Measurements from ENCODE around the gene PTH1R. TPM values are rescaled to one million over a fixed set of nuclear protein-coding genes. Genes with fewer than 3 reads are reported as not detected.

The PTH1R gene
- total RNA-seq, 2 donors from 2014 or later, result 0.69 to 0.86 TPM

DNA sequence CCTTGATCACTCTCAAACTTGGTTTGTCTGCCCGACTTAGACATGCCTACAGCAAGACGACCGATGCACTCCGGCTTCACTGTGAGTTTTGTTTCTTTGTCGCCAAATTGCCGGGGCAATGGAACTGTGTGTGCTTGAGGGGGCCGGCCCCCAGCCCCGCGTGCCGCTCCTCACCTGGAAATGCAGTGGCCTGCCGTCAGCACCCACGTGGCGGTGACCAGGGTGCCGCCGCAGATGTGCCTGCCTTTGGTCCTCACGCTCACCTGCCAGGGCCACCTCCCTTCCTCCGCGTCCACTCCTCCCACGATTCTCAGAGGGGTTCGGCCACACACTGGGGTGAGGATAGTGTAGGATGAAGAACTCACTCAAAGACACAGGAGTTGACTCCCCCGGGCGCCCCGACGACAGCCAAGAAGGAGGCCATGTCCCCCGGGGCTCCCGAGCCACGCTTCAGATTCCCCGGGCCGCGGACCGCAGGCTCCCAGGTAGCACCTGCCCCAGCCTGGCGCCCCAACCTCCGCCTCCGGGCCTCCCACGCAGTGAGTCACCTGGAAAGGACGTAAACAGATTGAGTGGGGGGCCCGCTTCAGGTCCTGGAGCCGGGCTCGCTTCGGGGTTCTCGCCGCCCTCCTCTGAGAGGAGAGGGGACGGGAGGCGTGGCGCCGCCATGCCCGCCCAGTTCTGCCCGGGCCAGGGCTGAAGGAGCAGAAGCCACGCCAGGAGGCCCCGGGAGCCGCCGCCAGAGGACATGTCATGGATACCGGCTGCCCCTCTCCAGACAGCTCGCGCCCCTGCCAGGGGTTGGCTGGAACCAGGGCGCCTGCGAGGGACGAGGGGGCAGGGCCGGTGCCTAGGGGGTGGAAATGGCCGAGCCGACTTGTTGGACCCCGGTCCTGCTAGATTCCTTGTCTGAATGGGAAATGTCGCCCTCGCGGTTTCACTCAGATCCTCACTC is 43.9 kb upstream of the PTH1R start:
- Histone ChIP-seq H3K27me3 (no peaks in the 10 kb centered on the region), H3K27ac (no peak overlapping the region), H3K4me1 (no peaks in the 10 kb centered on the region), H3K36me3 (no peaks in the 10 kb centered on the region), H3K9me3 (no peaks in the 10 kb centered on the region), H3K4me3 (no peak overlapping the region), H3K9ac (ENCODE audit: low read depth in 2 of 2, low read length in 2 of 2) (no peak overlapping the region)
- TF ChIP-seq, protein P1, sequence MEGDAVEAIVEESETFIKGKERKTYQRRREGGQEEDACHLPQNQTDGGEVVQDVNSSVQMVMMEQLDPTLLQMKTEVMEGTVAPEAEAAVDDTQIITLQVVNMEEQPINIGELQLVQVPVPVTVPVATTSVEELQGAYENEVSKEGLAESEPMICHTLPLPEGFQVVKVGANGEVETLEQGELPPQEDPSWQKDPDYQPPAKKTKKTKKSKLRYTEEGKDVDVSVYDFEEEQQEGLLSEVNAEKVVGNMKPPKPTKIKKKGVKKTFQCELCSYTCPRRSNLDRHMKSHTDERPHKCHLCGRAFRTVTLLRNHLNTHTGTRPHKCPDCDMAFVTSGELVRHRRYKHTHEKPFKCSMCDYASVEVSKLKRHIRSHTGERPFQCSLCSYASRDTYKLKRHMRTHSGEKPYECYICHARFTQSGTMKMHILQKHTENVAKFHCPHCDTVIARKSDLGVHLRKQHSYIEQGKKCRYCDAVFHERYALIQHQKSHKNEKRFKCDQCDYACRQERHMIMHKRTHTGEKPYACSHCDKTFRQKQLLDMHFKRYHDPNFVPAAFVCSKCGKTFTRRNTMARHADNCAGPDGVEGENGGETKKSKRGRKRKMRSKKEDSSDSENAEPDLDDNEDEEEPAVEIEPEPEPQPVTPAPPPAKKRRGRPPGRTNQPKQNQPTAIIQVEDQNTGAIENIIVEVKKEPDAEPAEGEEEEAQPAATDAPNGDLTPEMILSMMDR (IDR thresholded peaks at IDR 0.05), result no peak
- intact Hi-C loops (cut with DNase I), result no loop called here
- DNase-seq, result no peak

DNA sequence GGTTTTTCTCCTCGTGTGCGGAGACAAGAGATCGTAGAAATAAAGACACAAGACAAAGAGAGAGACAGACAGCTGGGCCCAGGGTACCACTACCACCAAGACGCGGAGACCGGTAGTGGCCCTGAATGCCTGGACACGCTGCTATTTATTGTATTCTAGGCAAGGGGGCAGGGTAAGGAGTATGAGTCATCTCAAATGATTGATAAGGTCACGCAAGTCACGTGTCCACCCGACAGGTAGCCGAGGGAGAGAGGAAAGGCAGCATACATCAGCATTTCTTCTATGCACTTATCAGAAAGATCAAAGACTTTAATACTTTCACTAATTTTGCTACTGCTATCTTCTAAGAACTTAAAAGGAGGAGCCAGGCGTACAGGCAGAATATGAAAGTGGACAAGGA is 42.5 kb upstream of the PTH1R start:
- Histone ChIP-seq H3K9me3 (no peaks in the 10 kb centered on the region), H3K36me3 (no peaks in the 10 kb centered on the region), H3K4me3 (no peak overlapping the region), H3K9ac (ENCODE audit: low read depth in 2 of 2, low read length in 2 of 2) (no peak overlapping the region), H3K27ac (no peak overlapping the region), H3K27me3 (no peaks in the 10 kb centered on the region), H3K4me1 (no peaks in the 10 kb centered on the region)
- no peak for DNase-seq
- intact Hi-C loops (cut with DNase I), result no loop called here
- TF ChIP-seq, protein P1 (IDR thresholded peaks at IDR 0.05), result no peak

DNA sequence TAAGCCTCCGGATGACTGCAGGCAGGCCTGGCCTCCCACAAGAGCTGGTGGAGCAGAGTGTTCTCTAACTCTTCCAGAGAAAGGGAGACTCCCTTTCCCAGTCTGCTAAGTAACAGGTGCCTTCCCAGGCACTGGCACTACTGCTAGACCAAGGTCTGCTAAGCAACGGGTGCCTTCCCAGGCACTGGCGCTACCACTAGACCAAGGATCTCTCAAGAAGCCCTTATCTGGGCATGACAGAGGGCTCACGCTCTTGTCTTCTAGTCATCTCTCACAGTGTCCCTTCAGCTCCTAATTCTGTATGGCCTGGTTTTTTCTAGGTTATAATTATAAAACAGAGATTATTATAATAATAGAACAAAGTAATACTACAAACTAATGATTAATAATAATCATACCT is 42.0 kb upstream of the PTH1R start:
- no peaks in the 10 kb centered on the region for H3K27me3 ChIP-seq
- intact Hi-C loops (cut with DNase I), result no loop called here
- no peak overlapping the region for H3K4me3 ChIP-seq
- DNase-seq, result no peak
- H3K27ac ChIP-seq, result no peak overlapping the region
- no peaks in the 10 kb centered on the region for H3K4me1 ChIP-seq
- no peak overlapping the region for H3K9ac ChIP-seq (ENCODE audit: low read depth in 2 of 2, low read length in 2 of 2)
- TF ChIP-seq, protein P1 (IDR thresholded peaks at IDR 0.05), result no peak
- no peaks in the 10 kb centered on the region for H3K9me3 ChIP-seq
- H3K36me3 ChIP-seq, result no peaks in the 10 kb centered on the region

DNA sequence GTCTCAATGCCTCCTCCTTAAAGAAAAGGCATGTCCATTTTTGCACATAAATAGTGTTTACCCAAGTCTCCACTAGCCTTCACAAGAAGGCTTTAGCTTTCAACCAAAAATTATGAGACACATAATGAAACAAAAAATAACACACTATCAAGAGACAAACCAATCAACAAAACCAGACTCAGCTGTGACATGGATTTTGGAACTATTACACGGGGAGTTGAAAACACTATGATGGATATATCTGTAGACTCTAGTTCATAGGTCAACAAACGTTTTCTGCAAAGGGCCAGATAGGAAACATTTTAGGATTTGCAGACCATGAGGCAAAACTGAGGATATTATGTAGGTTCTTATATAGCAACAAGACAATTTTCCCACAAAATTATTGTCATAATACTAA is 39.2 kb upstream of the PTH1R start:
- TF ChIP-seq, protein P1 (IDR thresholded peaks at IDR 0.05), result no peak
- Histone ChIP-seq H3K4me1 (no peaks in the 10 kb centered on the region), H3K9ac (ENCODE audit: low read depth in 2 of 2, low read length in 2 of 2) (no peak overlapping the region), H3K27me3 (no peaks in the 10 kb centered on the region), H3K36me3 (no peaks in the 10 kb centered on the region), H3K27ac (no peak overlapping the region), H3K9me3 (no peaks in the 10 kb centered on the region), H3K4me3 (no peak overlapping the region)
- intact Hi-C loops (cut with DNase I), result no loop called here
- no peak for DNase-seq

DNA sequence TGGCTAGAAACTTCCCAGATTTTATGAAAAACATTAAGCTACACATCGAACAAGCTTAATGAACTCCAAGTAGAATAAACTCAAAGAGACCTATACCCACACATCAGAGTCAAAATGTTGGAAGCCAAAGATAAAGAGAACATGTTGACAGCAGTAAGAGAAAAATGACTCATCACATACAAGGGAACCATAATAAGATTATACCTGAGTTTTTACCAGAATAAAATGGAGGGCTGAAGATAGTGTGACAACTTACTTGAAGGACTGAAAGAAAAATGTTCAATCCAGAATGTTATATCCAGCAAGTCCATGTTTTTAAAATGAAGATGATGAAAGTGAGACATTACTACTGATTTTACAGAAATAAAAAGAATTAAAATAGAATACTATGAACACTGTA is 37.0 kb upstream of the PTH1R start:
- intact Hi-C loops (cut with DNase I), result no loop called here
- TF ChIP-seq, protein P1 (IDR thresholded peaks at IDR 0.05), result no peak
- Histone ChIP-seq H3K4me1 (no peaks in the 10 kb centered on the region), H3K9ac (ENCODE audit: low read depth in 2 of 2, low read length in 2 of 2) (no peak overlapping the region), H3K4me3 (no peak overlapping the region), H3K27me3 (no peaks in the 10 kb centered on the region), H3K27ac (no peak overlapping the region), H3K36me3 (no peaks in the 10 kb centered on the region), H3K9me3 (no peaks in the 10 kb centered on the region)
- no peak for DNase-seq

Data from colonic mucosa (tissue), 4 donors.